Kidney (tissue), 14 donors: Measurements from ENCODE around the gene CEP76. TPM values are rescaled to one million over a fixed set of nuclear protein-coding genes. Genes with fewer than 3 reads are reported as not detected.
A peak's percentile ranks its signal among the peaks of the same experiment; 100 is the strongest.

Source experiments
- DNase-seq, 5 donors: peaks; one replicate each; pipeline ENCODE4 v3.0.0-alpha.2; 2013 to 2020
- FAIRE-seq: peaks from 2 replicates; lab custom pipeline; 2012; peaks lifted over from hg19 to GRCh38; lab: Jason Lieb, UNC
- H3K27ac ChIP-seq, 2 donors: one replicate each; pipeline ENCODE4 v1.7.0; 2013; ENCODE audit warnings: low read depth in 2 of 2, low read length in 2 of 2, inconsistent platforms in 1 of 2
- H3K27me3 ChIP-seq: one replicate; pipeline ENCODE4 v1.7.1; 2013; ENCODE audit warnings: low read length, inconsistent platforms; ENCODE audit not compliant: control insufficient read depth, insufficient read depth
- H3K36me3 ChIP-seq, 3 donors: one replicate each; pipeline versions ENCODE4 v1.7.0 to v1.7.1; 2013; ENCODE audit warnings: low read length in 3 of 3, control low read depth in 1 of 3, inconsistent platforms in 1 of 3; ENCODE audit not compliant: insufficient read depth in 3 of 3, control insufficient read depth in 2 of 3
- H3K4me1 ChIP-seq, 3 donors: one replicate each; pipeline versions ENCODE4 v1.7.0 to v1.7.1; 2013; ENCODE audit warnings: low read length in 3 of 3, inconsistent platforms in 1 of 3, low read depth in 1 of 3; ENCODE audit not compliant: control insufficient read depth in 2 of 3, insufficient read depth in 2 of 3
- H3K4me3 ChIP-seq, 3 donors: one replicate each; pipeline versions ENCODE4 v1.7.0 to v1.8.1; 2013; ENCODE audit warnings: low read length in 3 of 3, control low read depth in 1 of 3, inconsistent platforms in 1 of 3
- H3K9ac ChIP-seq, 3 donors: one replicate each; pipeline versions ENCODE4 v1.7.0 to v1.7.1; 2013; ENCODE audit warnings: low read length in 3 of 3, control low read depth in 1 of 3, inconsistent platforms in 1 of 3
- H3K9me3 ChIP-seq, 3 donors: one replicate each; pipeline versions ENCODE4 v1.7.0 to v1.7.1; 2013; ENCODE audit warnings: low read length in 3 of 3, control low read depth in 1 of 3, inconsistent platforms in 1 of 3; ENCODE audit not compliant: control insufficient read depth in 2 of 3, insufficient read depth in 1 of 3
- intact Hi-C: fragments of 100-400 bp; cut with DNase I; formaldehyde crosslinking; loops from one replicate; pipeline ENCODE4 v1.11.1; 2022
- polyA plus RNA-seq: library from polyadenylated mRNA; stranded (reverse); fragments of 350-450 nt; fragmentation: Illumina TruSeq; extraction: RNeasy Lipid Tissue Mini Kit (QIAGEN cat#74804); gene quantifications from one replicate; pipeline ENCODE4 v1.2.3, GENCODE V29; 2014; ENCODE audit warnings: low read depth, low replicate concordance; ENCODE audit not compliant: insufficient read depth
- total RNA-seq: library from RNA; stranded (reverse); fragmentation: NEBNext Ultra II Directional; extraction: Animal tissue kit (Norgen Biotek cat#: 25700); gene quantifications from one replicate; pipeline ENCODE4 v1.2.1, GENCODE V29; 2021
- TF ChIP-seq, protein P1 (sequence below): IDR thresholded peaks from 3 replicates; pipeline ENCODE4 v1.5.1; 2012; ENCODE audit warnings: mild to moderate bottlenecking, moderate library complexity, borderline replicate concordance; ENCODE audit not compliant: insufficient read depth; ENCODE audit errors: extremely low read depth
- donor health status: control.
- donor health status: control.
- donor health status: control.
- donor health status: control.
- donor health status: control.
- donor health status: DM: yes; HTN: yes; CAD: no.
- donor health status: Normal renal cell carcinoma (clear cell type).

Gene CEP76
- total and polyA plus RNA-seq, 2 donors from 2014 or later: 2.0 to 5.3 TPM

DNA sequence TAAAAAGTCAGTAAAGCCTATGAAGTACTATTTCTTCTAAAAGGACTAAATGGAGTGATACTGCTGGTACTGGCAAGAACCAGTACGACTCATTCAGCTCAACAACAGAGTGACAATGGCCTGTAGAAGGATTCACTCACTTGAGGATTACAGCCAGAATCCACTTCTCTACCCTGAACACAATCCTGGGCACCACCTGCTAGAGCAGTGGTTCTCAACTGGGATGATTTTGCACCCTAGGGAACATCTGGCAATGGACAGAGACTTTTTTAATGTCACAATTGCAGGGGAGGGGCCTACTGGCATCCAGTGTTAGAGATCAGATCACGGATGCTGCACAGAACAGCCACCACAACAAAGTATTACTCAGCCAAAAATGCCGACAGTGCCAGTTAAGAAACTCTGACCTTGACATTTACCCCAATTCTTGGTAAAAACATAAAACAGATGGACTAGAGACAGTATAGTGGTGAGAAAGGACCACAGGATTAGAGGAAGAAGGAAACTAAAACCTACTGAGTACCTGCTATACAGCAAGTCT is 49.6 kb downstream of the CEP76 start:
- DNase-seq (no peak), FAIRE-seq (no peak)
- intact Hi-C loops: no loop called here
- Histone ChIP-seq H3K36me3 (no peaks in the 10 kb centered on the region), H3K27ac (peak overlapping the region; percentile 28 to 33), H3K27me3 (no peaks in the 10 kb centered on the region), H3K9ac (no peak overlapping the region), H3K9me3 (no peaks in the 10 kb centered on the region), H3K4me3 (peak overlapping the region in 1 of 3 donors; percentile 9), H3K4me1 (peaks cover 0 to 4% (median 0%) of the 10 kb centered on the region in 3 donors)
- TF ChIP-seq, protein P1, sequence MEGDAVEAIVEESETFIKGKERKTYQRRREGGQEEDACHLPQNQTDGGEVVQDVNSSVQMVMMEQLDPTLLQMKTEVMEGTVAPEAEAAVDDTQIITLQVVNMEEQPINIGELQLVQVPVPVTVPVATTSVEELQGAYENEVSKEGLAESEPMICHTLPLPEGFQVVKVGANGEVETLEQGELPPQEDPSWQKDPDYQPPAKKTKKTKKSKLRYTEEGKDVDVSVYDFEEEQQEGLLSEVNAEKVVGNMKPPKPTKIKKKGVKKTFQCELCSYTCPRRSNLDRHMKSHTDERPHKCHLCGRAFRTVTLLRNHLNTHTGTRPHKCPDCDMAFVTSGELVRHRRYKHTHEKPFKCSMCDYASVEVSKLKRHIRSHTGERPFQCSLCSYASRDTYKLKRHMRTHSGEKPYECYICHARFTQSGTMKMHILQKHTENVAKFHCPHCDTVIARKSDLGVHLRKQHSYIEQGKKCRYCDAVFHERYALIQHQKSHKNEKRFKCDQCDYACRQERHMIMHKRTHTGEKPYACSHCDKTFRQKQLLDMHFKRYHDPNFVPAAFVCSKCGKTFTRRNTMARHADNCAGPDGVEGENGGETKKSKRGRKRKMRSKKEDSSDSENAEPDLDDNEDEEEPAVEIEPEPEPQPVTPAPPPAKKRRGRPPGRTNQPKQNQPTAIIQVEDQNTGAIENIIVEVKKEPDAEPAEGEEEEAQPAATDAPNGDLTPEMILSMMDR: no peak

DNA sequence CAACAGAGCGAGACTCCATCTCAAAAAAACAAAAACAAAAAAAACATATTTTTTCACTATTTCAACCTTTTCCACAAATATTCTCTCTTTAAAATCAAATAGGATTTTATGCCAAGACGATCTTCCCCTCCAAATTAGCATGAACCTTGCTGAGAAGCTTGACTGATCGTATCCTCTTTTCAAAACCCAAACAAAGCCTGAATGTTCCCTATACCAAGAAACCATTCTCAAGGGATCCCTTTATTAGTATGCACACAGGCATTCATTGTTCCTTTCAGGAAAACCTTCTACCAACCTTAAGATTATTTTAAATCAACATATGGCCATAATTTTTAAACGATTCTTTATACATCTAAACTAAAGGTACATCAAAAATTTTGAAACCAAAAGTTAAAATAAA is 50.9 kb downstream of the CEP76 start:
- H3K36me3 ChIP-seq: no peaks in the 10 kb centered on the region
- FAIRE-seq (no peak), DNase-seq (no peak)
- no peak overlapping the region for H3K9ac ChIP-seq
- TF ChIP-seq, protein P1: no peak
- H3K4me1 ChIP-seq: peaks cover 0 to 4% (median 0%) of the 10 kb centered on the region in 3 donors
- intact Hi-C loops: no loop called here
- no peaks in the 10 kb centered on the region for H3K9me3 ChIP-seq
- H3K27ac ChIP-seq: no peak overlapping the region
- H3K27me3 ChIP-seq: no peaks in the 10 kb centered on the region
- no peak overlapping the region for H3K4me3 ChIP-seq

DNA sequence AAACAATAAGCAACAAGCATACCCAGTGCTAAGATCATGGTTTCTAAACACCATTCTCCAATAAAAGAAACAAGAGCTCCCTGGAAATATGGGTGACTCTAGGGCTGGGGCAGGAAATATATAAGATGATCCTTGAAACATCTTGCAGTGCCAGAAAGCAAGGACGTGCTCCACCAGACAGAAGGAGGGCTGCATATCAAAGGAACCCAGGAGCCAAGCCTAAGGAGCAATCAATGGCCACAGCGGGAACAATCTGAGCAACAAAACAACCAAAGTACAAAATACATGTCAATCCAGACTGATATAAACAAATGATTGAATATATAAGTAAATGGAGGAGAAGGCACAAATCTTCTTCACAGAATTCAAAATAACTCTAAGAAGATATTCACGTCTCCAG is 54.8 kb downstream of the CEP76 start:
- no peak for FAIRE-seq
- TF ChIP-seq, protein P1: no peak
- Histone ChIP-seq H3K9ac (no peak overlapping the region), H3K4me3 (no peak overlapping the region), H3K36me3 (no peaks in the 10 kb centered on the region), H3K4me1 (peaks cover 0 to 11% (median 0%) of the 10 kb centered on the region in 3 donors), H3K9me3 (no peaks in the 10 kb centered on the region), H3K27me3 (no peaks in the 10 kb centered on the region), H3K27ac (no peak overlapping the region)
- intact Hi-C loops: no loop called here
- no peak for DNase-seq

DNA sequence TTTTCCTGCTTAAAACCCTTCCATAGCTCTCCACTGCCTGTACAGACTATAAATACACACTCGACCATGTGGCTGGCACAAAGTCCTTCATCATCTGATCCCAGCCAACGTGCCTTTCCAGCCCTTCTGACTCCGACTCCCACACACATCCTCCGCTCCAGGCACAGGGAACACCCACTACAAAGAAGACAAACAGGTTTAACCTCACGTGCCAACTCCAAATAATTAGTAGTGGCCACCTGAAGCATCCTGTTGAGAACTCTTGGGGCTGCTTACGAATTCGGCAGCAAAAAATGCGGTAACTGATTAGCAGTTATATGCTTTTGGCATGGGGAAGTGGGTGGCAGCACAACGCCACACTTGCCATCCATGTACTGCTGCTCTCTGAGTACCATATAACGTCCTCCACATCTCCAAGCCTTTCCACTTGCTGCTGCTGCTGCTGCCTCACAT is 56.7 kb downstream of the CEP76 start:
- no peaks in the 10 kb centered on the region for H3K27me3 ChIP-seq
- H3K9ac ChIP-seq: no peak overlapping the region
- H3K36me3 ChIP-seq: no peaks in the 10 kb centered on the region
- H3K4me1 ChIP-seq: peaks cover 0 to 9% (median 0%) of the 10 kb centered on the region in 3 donors
- no peak for FAIRE-seq
- TF ChIP-seq, protein P1: no peak
- peak in 4 of 5 donors; percentile 43 to 70 (median 50) for DNase-seq
- intact Hi-C loops: no loop called here
- no peak overlapping the region for H3K4me3 ChIP-seq
- H3K27ac ChIP-seq: peak overlapping the region; percentile 69 to 78
- H3K9me3 ChIP-seq: no peaks in the 10 kb centered on the region
